Measurements from ENCODE around the gene DAPK1. TPM values are rescaled to one million over a fixed set of nuclear protein-coding genes. Genes with fewer than 3 reads are reported as not detected.

The DAPK1 gene
- total and polyA plus RNA-seq, 2 donors (not counting 3 experiments of a cell fraction or from before 2014, with no cell fraction given) = 58.9 to 119 TPM

DNA sequence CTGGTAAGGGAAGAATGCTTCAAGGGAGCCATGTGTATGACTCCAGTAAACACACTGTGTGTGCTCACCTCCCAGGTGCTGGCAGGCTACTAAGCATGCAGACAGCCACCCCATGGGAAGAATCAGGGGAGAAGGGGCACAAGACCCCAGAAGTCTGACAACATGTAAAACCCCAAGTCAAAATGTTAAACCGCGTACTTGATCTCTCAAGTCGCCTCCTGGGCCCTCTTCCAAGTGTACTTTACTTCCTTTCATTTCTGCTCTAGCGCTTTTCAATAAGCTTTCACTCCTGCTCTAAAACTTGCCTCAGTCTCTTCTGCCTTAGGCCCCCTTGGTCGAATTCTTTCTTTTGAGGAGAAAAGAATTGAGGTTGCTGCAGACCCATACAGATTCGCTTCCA, 31.3 kb downstream of the DAPK1 start:
- DNase-seq (ENCODE audit: low read depth, low spot score) (no peak), FAIRE-seq (no peak)
- H3K79me2 ChIP-seq (ENCODE audit: control insufficient read depth, insufficient read depth, low read length) = peaks cover 3% of the 10 kb centered on the region
- H3K4me3 ChIP-seq (replicated peaks in 1 of 3; ENCODE audit: insufficient read depth in 1 of 3, low read depth in 1 of 3, low read length in 3 of 3) = no peak overlapping the region
- H3K27me3 ChIP-seq (ENCODE audit: control insufficient read depth in 2 of 2, insufficient read depth in 2 of 2, low read length in 2 of 2) = no peaks in the 10 kb centered on the region
- H3K27ac ChIP-seq (ENCODE audit: insufficient read depth, low read depth, low read length) = no peak overlapping the region
- intact Hi-C loops (cut with micrococcal nuclease) = no loop called here
- no peak overlapping the region for H3K9ac ChIP-seq (replicated peaks; ENCODE audit: extremely low read depth, insufficient read depth, low read length)
- peaks cover 4% of the 10 kb centered on the region for H4K20me1 ChIP-seq (replicated peaks; ENCODE audit: control insufficient read depth, extremely low read depth, insufficient read depth, low read length)
- TF ChIP-seq MYC (IDR thresholded peaks at IDR 0.05; ENCODE audit: low read depth, low read length) = no peak
- TF ChIP-seq GATA2 (IDR thresholded peaks at IDR 0.05; ENCODE audit: insufficient read depth, insufficient read length, low read depth, low read length) = no peak
- TF ChIP-seq FOS (IDR thresholded peaks at IDR 0.05; ENCODE audit: borderline replicate concordance, insufficient read depth, low read length) = no peak
- TF ChIP-seq POLR2AphosphoS5 (IDR thresholded peaks at IDR 0.05; ENCODE audit: insufficient read depth, low read depth, low read length) = no peak
- TF ChIP-seq EZH2 (IDR thresholded peaks at IDR 0.05; ENCODE audit: borderline replicate concordance, low read depth, low read length, severe bottlenecking) = no peak
- TF ChIP-seq JUN (IDR thresholded peaks at IDR 0.05; ENCODE audit: borderline replicate concordance, insufficient read depth, insufficient read length, low read depth) = no peak
- TF ChIP-seq, protein P1, sequence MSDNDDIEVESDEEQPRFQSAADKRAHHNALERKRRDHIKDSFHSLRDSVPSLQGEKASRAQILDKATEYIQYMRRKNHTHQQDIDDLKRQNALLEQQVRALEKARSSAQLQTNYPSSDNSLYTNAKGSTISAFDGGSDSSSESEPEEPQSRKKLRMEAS (IDR thresholded peaks at IDR 0.05; ENCODE audit: insufficient read depth, insufficient read length) = no peak
- TF ChIP-seq, protein P2, sequence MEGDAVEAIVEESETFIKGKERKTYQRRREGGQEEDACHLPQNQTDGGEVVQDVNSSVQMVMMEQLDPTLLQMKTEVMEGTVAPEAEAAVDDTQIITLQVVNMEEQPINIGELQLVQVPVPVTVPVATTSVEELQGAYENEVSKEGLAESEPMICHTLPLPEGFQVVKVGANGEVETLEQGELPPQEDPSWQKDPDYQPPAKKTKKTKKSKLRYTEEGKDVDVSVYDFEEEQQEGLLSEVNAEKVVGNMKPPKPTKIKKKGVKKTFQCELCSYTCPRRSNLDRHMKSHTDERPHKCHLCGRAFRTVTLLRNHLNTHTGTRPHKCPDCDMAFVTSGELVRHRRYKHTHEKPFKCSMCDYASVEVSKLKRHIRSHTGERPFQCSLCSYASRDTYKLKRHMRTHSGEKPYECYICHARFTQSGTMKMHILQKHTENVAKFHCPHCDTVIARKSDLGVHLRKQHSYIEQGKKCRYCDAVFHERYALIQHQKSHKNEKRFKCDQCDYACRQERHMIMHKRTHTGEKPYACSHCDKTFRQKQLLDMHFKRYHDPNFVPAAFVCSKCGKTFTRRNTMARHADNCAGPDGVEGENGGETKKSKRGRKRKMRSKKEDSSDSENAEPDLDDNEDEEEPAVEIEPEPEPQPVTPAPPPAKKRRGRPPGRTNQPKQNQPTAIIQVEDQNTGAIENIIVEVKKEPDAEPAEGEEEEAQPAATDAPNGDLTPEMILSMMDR (IDR thresholded peaks at IDR 0.05; ENCODE audit: extremely low read depth in 1 of 2, insufficient read depth in 1 of 2, low read depth in 1 of 2, low read length in 2 of 2) = no peak
- no peak for TF ChIP-seq POLR2A (IDR thresholded peaks at IDR 0.05; ENCODE audit: low read depth, low read length)
- no peaks in the 10 kb centered on the region for H3K9me3 ChIP-seq (replicated peaks; ENCODE audit: control insufficient read depth, insufficient read depth, low read length)
- dilution Hi-C loops (cut with MboI; ENCODE audit: extremely low pct_ligation_motif_present, low sequenced_read_pairs) = no loop called here
- no peak overlapping the region for H3K4me2 ChIP-seq (ENCODE audit: insufficient read depth, low read length)
- peaks cover 0 to 6% of the 10 kb centered on the region in 2 experiments for H3K36me3 ChIP-seq (ENCODE audit: control insufficient read depth in 2 of 2, extremely low read depth in 1 of 2, insufficient read depth in 2 of 2, low read length in 2 of 2)
- ChIA-PET CTCF (no interaction called here), POLR2A (no interaction called here)
- H2AFZ ChIP-seq (ENCODE audit: low read depth, low read length) = no peak overlapping the region
- no peaks in the 10 kb centered on the region for H3K9me1 ChIP-seq (replicated peaks; ENCODE audit: control insufficient read depth, extremely low read depth, insufficient read depth, low read length)
- peaks cover 3% of the 10 kb centered on the region for H3K4me1 ChIP-seq (ENCODE audit: control insufficient read depth, extremely low read depth, insufficient read depth, low read length)
- no TSS peak for BruUV-seq (replicated peaks)
